ENCODE data around the gene VDR.

Gene VDR

GRCh38 chr12:47927346-47927745 lies 22.6 kb upstream of the VDR start:
- no peak for DNase-seq

- no peak for DNase-seq
Measured at GRCh38 chr12:47921907-47922306, 17.1 kb upstream of the VDR start.

- no peak for DNase-seq
Measured at GRCh38 chr12:47920913-47921312, 16.1 kb upstream of the VDR start.

- DNase-seq, result no peak
Measured at GRCh38 chr12:47913081-47913480, 8.3 kb upstream of the VDR start.

- DNase-seq, result no peak
Measured at GRCh38 chr12:47912556-47912955, 7.8 kb upstream of the VDR start.

- no peak for DNase-seq
Measured at GRCh38 chr12:47910981-47911380, 6.2 kb upstream of the VDR start.

- DNase-seq, result no peak
Measured at GRCh38 chr12:47910486-47910885, 5.7 kb upstream of the VDR start.

GRCh38 chr12:47909839-47910465 lies 5.2 kb upstream of the VDR start:
- DNase-seq, result no peak

GRCh38 chr12:47908738-47909137 lies 3.9 kb upstream of the VDR start:
- no peak for DNase-seq

- no peak for DNase-seq
Measured at GRCh38 chr12:47907851-47908454, 3.2 kb upstream of the VDR start.

- no peak for DNase-seq
Measured at GRCh38 chr12:47903927-47904712, 674 bp downstream of the VDR start.

GRCh38 chr12:47903151-47903611 lies 1.6 kb downstream of the VDR start:
- no peak for DNase-seq

- no peak for DNase-seq
Measured at GRCh38 chr12:47902131-47902639, 2.6 kb downstream of the VDR start.

GRCh38 chr12:47901718-47902093 lies 3.1 kb downstream of the VDR start:
- DNase-seq, result no peak

- no peak for DNase-seq
Measured at GRCh38 chr12:47901063-47901717, 3.6 kb downstream of the VDR start.

- DNase-seq, result no peak
Measured at GRCh38 chr12:47900131-47901062, 4.4 kb downstream of the VDR start.

GRCh38 chr12:47899466-47899865 lies 5.3 kb downstream of the VDR start:
- DNase-seq, result no peak

- no peak for DNase-seq
Measured at GRCh38 chr12:47896633-47897032, 8.2 kb downstream of the VDR start.

GRCh38 chr12:47896022-47896421 lies 8.8 kb downstream of the VDR start:
- no peak for DNase-seq

- no peak for DNase-seq
Measured at GRCh38 chr12:47894652-47895051, 10.1 kb downstream of the VDR start.

GRCh38 chr12:47894068-47894467 lies 10.7 kb downstream of the VDR start:
- DNase-seq, result no peak

- no peak for DNase-seq
Measured at GRCh38 chr12:47892819-47893218, 12.0 kb downstream of the VDR start.
